SK-N-SH treated with all-trans-retinoic acid at 6 μM for 48 hours (cell line): ENCODE results near the gene MAML2.

Experiments
- BACH2 ChIP-seq: fragments of 250-450 bp; sonication (Bioruptor Pico); IDR thresholded peaks from 2 replicates; pipeline ENCODE4 v1.9.0; 2021; ENCODE audit warnings: mild to moderate bottlenecking, borderline replicate concordance
- ISL1 ChIP-seq: fragments of 250-450 bp; sonication (Bioruptor Pico); IDR thresholded peaks from 2 replicates; pipeline ENCODE4 v2.1.2; 2022; ENCODE audit warnings: mild to moderate bottlenecking, moderate library complexity
- OSR1 ChIP-seq: fragments of 250-450 bp; sonication (Bioruptor Pico); IDR thresholded peaks from 2 replicates; pipeline ENCODE4 v1.8.0; 2022; ENCODE audit warnings: moderate library complexity, mild to moderate bottlenecking, inconsistent platforms
- PPARA ChIP-seq: fragments of 250-450 bp; sonication (Bioruptor Pico); IDR thresholded peaks from 2 replicates; pipeline ENCODE4 v1.5.0; 2020; ENCODE audit warnings: mild to moderate bottlenecking, borderline replicate concordance
- RARB ChIP-seq: fragments of 250-450 bp; sonication (Bioruptor Pico); IDR thresholded peaks from 2 replicates; pipeline ENCODE4 v1.8.0; 2021; ENCODE audit warnings: mild to moderate bottlenecking, moderate library complexity
- ZFP3 ChIP-seq: fragments of 250-450 bp; sonication (Bioruptor Pico); IDR thresholded peaks from 2 replicates; pipeline ENCODE4 v1.5.0; 2020; ENCODE audit warnings: mild to moderate bottlenecking, moderate library complexity
- ZFP30 ChIP-seq: fragments of 450-650 bp; formaldehyde crosslinking; IDR thresholded peaks from 2 replicates; pipeline ENCODE4 v1.5.0; 2022; ENCODE audit warnings: mild to moderate bottlenecking, moderate library complexity
- ZNF565 ChIP-seq: fragments of 450-650 bp; formaldehyde crosslinking; conservative IDR thresholded peaks from 2 replicates; pipeline ENCODE4 v1.5.0; 2020; ENCODE audit warnings: low read depth, mild to moderate bottlenecking, moderate library complexity
- TF ChIP-seq, protein P1 (sequence below): fragments of 250-450 bp; sonication (Bioruptor Pico); IDR thresholded peaks from 2 replicates; pipeline ENCODE4 v1.8.0; 2021; ENCODE audit warnings: low read depth, mild to moderate bottlenecking, moderate library complexity, borderline replicate concordance
- TF ChIP-seq, protein P2 (sequence below): fragments of 250-450 bp; sonication (Bioruptor Pico); IDR thresholded peaks from 2 replicates; pipeline ENCODE4 v1.5.0; 2020; ENCODE audit warnings: mild to moderate bottlenecking, moderate library complexity

DNA sequence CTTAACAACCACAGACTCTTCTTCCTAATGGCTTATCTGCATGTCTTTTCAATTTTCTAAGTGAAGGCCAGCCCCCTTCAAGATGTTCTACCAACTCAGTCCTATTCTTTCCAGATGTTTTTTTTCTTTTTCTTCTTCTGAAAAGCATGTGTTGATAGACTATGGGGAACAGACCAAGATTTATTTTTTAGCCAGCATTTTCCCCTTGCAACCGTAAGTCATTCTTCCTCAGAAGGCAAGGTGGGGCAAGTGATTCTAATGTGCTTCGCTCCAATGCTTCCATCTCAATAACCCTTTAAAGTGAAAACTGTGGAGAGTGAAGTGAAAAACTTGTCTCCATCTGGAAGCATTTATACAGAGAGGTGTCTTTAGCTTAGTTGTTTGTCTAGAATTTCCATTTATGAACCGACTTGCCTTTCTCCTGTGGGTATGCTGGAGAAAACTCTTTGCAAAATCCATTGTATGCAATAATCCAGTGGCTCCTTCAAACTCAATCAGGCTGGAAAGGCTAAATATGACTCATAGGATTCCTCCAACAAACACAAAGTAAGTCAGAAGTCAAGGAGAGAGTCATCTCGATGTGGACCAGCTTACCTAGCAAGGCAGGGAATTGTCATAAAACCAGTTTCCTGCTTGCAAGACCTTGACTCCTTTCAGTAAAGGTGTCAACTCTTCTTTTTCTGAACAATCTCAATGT lies 83.7 kb downstream of the MAML2 start:
- no peak for TF ChIP-seq ZNF565 (CRISPR knock-in tag)
- no peak for TF ChIP-seq ZFP30 (CRISPR knock-in tag)
- no peak for TF ChIP-seq RARB (CRISPR knock-in tag)
- TF ChIP-seq, protein P1, sequence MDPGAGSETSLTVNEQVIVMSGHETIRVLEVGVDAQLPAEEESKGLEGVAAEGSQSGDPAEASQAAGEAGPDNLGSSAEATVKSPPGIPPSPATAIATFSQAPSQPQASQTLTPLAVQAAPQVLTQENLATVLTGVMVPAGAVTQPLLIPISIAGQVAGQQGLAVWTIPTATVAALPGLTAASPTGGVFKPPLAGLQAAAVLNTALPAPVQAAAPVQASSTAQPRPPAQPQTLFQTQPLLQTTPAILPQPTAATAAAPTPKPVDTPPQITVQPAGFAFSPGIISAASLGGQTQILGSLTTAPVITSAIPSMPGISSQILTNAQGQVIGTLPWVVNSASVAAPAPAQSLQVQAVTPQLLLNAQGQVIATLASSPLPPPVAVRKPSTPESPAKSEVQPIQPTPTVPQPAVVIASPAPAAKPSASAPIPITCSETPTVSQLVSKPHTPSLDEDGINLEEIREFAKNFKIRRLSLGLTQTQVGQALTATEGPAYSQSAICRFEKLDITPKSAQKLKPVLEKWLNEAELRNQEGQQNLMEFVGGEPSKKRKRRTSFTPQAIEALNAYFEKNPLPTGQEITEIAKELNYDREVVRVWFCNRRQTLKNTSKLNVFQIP, result no peak
- no peak for TF ChIP-seq ISL1 (CRISPR knock-in tag)
- no peak for TF ChIP-seq OSR1 (CRISPR knock-in tag)
- TF ChIP-seq BACH2 (CRISPR knock-in tag), result no peak
- TF ChIP-seq ZFP3 (CRISPR knock-in tag), result no peak
- no peak for TF ChIP-seq PPARA (CRISPR knock-in tag)
- TF ChIP-seq, protein P2, sequence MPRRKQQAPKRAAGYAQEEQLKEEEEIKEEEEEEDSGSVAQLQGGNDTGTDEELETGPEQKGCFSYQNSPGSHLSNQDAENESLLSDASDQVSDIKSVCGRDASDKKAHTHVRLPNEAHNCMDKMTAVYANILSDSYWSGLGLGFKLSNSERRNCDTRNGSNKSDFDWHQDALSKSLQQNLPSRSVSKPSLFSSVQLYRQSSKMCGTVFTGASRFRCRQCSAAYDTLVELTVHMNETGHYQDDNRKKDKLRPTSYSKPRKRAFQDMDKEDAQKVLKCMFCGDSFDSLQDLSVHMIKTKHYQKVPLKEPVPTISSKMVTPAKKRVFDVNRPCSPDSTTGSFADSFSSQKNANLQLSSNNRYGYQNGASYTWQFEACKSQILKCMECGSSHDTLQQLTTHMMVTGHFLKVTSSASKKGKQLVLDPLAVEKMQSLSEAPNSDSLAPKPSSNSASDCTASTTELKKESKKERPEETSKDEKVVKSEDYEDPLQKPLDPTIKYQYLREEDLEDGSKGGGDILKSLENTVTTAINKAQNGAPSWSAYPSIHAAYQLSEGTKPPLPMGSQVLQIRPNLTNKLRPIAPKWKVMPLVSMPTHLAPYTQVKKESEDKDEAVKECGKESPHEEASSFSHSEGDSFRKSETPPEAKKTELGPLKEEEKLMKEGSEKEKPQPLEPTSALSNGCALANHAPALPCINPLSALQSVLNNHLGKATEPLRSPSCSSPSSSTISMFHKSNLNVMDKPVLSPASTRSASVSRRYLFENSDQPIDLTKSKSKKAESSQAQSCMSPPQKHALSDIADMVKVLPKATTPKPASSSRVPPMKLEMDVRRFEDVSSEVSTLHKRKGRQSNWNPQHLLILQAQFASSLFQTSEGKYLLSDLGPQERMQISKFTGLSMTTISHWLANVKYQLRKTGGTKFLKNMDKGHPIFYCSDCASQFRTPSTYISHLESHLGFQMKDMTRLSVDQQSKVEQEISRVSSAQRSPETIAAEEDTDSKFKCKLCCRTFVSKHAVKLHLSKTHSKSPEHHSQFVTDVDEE, result no peak
